HK-2 (cell line): ENCODE measurements around the gene B3GALT6.

Source experiments
- DNase-seq: peaks from one replicate; pipeline ENCODE4 v3.0.0-alpha.2; 2018; ENCODE audit not compliant: unreplicated experiment

Gene B3GALT6

GRCh38 chr1:1215881-1216605, 16.0 kb upstream of the B3GALT6 start:
- no peak for DNase-seq

- no peak for DNase-seq
Observed at GRCh38 chr1:1216770-1217620, 15.0 kb upstream of the B3GALT6 start.

GRCh38 chr1:1217621-1218523, 14.2 kb upstream of the B3GALT6 start:
- DNase-seq, result no peak

GRCh38 chr1:1218524-1219200, 13.4 kb upstream of the B3GALT6 start:
- DNase-seq, result no peak

GRCh38 chr1:1219341-1219740, 12.7 kb upstream of the B3GALT6 start:
- DNase-seq, result no peak

GRCh38 chr1:1220197-1220596, 11.8 kb upstream of the B3GALT6 start:
- no peak for DNase-seq

GRCh38 chr1:1221887-1222574, 10.0 kb upstream of the B3GALT6 start:
- DNase-seq, result no peak

GRCh38 chr1:1222575-1223225, 9.3 kb upstream of the B3GALT6 start:
- DNase-seq, result no peak

GRCh38 chr1:1223321-1223720, 8.7 kb upstream of the B3GALT6 start:
- DNase-seq, result no peak

- no peak for DNase-seq
Observed at GRCh38 chr1:1223891-1224290, 8.1 kb upstream of the B3GALT6 start.

- DNase-seq, result no peak
Observed at GRCh38 chr1:1225238-1225845, 6.7 kb upstream of the B3GALT6 start.

GRCh38 chr1:1225913-1226312, 6.1 kb upstream of the B3GALT6 start:
- no peak for DNase-seq

GRCh38 chr1:1226566-1227362, 5.3 kb upstream of the B3GALT6 start:
- no peak for DNase-seq

- DNase-seq, result no peak
Observed at GRCh38 chr1:1227386-1227785, 4.7 kb upstream of the B3GALT6 start.

- DNase-seq, result no peak
Observed at GRCh38 chr1:1228187-1228586, 3.9 kb upstream of the B3GALT6 start.

GRCh38 chr1:1228596-1229321, 3.3 kb upstream of the B3GALT6 start:
- DNase-seq, result no peak

GRCh38 chr1:1229770-1230169, 2.3 kb upstream of the B3GALT6 start:
- DNase-seq, result no peak

GRCh38 chr1:1230656-1231399, 1.2 kb upstream of the B3GALT6 start:
- peak; percentile 39 for DNase-seq
